MM.1S (cell line): ENCODE measurements around the gene DOC2A.

Experiments used
- CTCF ChIP-seq: fragments of 300-600 bp; sonication (generic); IDR thresholded peaks from 2 replicates; pipeline ENCODE4 v1.5.1; 2016; ENCODE audit warnings: antibody characterized with exemption, low read length, mixed read lengths
- EZH2 ChIP-seq: fragments of 300-600 bp; sonication (generic); optimal IDR thresholded peaks from 2 replicates; pipeline ENCODE3; 2017; ENCODE audit warnings: low read depth, mild to moderate bottlenecking, antibody characterized with exemption, low read length, mixed read lengths
- EZH2phosphoT487 ChIP-seq: fragments of 300-600 bp; sonication (generic); IDR thresholded peaks from 2 replicates; pipeline ENCODE4 v1.6.1; 2018; ENCODE audit warnings: antibody characterized with exemption, low read length

- no peak for TF ChIP-seq CTCF
- TF ChIP-seq EZH2 = no peak
- no peak for TF ChIP-seq EZH2phosphoT487
These were observed 4.0 kb downstream of the DOC2A start for GRCh38 chr16:30006659-30007377.
